Cardiac muscle cell (in vitro differentiated cells and primary cell): ENCODE results near the gene LRRC23. TPM values are rescaled to one million over a fixed set of nuclear protein-coding genes. Genes with fewer than 3 reads are reported as not detected.
A peak's percentile ranks its signal among the peaks of the same experiment; 100 is the strongest.

ENCODE experiments used
- DNase-seq, 2 donors: peaks; one replicate each; pipeline versions ENCODE4 v3.0.0 to v3.0.0-alpha.2; 2010 to 2017; ENCODE audit warnings: low read depth in 1 of 2, low spot score in 1 of 2
- H3K27ac ChIP-seq: fragments of 200-600 bp; sonication (generic); 2 replicates; pipeline ENCODE4 v1.5.1; 2016
- H3K27me3 ChIP-seq: fragments of 200-600 bp; sonication (generic); 2 replicates; pipeline ENCODE4 v1.6.0; 2016; ENCODE audit warnings: control low read depth
- H3K36me3 ChIP-seq: fragments of 200-600 bp; sonication (generic); 2 replicates; pipeline ENCODE4 v1.5.1; 2016; ENCODE audit warnings: control low read depth
- H3K4me1 ChIP-seq: fragments of 200-600 bp; sonication (generic); 2 replicates; pipeline ENCODE4 v1.8.1; 2017; ENCODE audit warnings: low read depth, mild to moderate bottlenecking, mixed run types
- H3K4me3 ChIP-seq: fragments of 200-600 bp; sonication (generic); 2 replicates; pipeline ENCODE4 v1.5.1; 2016; ENCODE audit warnings: mild to moderate bottlenecking
- H3K9me3 ChIP-seq: fragments of 200-600 bp; sonication (generic); 2 replicates; pipeline ENCODE4 v1.5.1; 2017; ENCODE audit warnings: low read depth, mild to moderate bottlenecking, control low read depth
- polyA plus RNA-seq: library from polyadenylated mRNA; unstranded; fragments of >200 nt; fragmentation: Nextera tagmentation; extraction: Ambion mirVana; gene quantifications from 2 replicates; pipeline ENCODE4 v1.2.1, GENCODE V29; 2016
- total RNA-seq: library from RNA; depleted of rRNA; stranded (reverse); fragments of >200 nt; gene quantifications from 2 replicates; pipeline ENCODE4 v1.2.3, GENCODE V29; 2016
- TF ChIP-seq, protein P1 (sequence below): IDR thresholded peaks from 2 replicates; pipeline ENCODE4 v1.5.1; 2012; ENCODE audit warnings: low read depth, mild to moderate bottlenecking, low read length

LRRC23 gene
- total and polyA plus RNA-seq, 2 experiments from 2014 or later: 17.5 to 23.7 TPM

DNA sequence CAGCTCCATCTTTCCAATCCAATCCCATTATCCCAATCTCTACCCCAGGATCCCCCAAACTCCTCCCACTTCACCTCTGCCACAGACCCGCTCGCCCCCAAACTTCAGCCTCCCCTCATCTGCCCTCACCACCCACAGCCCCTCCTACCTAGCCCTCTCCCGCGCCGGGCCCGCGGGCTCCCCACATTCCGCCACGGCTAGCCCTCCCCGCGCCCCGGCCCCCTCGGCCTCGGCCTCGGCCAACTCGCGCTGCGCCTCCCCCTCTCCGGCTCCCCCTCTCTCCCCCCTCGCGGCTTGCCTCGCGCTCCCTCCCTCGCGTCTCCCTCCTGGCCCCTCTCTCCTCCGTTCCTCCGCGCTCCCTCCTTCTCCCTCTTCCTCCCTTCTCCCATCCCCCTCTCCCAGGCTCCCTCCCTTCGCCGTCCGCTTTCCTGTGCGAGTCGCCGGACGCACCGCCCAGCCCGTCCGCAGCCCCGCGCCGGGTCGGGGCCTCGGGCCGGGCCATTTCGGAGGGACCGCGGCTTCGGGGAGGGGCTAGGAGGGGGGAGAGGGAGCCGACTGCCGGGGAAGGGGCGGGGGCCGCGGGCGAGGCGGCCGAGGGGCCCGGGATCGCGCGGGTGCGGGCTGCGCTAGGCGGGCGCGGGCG lies 22.9 kb downstream of the LRRC23 start, which contains the start of gene ATN1:
Gene ATN1 (plus strand): TSS at position 581 of the 643 bp plus-strand sequence. CDS start 6,043 bp downstream, outside the sequence.
- H3K4me3 ChIP-seq: peak within 1 kb of the TSS; percentile 93
- H3K27me3 ChIP-seq: no peaks in the 10 kb centered on the region
- no peaks in the 10 kb centered on the region for H3K36me3 ChIP-seq
- TF ChIP-seq, protein P1, sequence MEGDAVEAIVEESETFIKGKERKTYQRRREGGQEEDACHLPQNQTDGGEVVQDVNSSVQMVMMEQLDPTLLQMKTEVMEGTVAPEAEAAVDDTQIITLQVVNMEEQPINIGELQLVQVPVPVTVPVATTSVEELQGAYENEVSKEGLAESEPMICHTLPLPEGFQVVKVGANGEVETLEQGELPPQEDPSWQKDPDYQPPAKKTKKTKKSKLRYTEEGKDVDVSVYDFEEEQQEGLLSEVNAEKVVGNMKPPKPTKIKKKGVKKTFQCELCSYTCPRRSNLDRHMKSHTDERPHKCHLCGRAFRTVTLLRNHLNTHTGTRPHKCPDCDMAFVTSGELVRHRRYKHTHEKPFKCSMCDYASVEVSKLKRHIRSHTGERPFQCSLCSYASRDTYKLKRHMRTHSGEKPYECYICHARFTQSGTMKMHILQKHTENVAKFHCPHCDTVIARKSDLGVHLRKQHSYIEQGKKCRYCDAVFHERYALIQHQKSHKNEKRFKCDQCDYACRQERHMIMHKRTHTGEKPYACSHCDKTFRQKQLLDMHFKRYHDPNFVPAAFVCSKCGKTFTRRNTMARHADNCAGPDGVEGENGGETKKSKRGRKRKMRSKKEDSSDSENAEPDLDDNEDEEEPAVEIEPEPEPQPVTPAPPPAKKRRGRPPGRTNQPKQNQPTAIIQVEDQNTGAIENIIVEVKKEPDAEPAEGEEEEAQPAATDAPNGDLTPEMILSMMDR: no peak
- H3K4me1 ChIP-seq: peaks cover 41% of the 10 kb centered on the region
- no peaks in the 10 kb centered on the region for H3K9me3 ChIP-seq
- DNase-seq: peak; percentile 87 to 92
- H3K27ac ChIP-seq: peak within 1 kb of the TSS; percentile 88

DNA sequence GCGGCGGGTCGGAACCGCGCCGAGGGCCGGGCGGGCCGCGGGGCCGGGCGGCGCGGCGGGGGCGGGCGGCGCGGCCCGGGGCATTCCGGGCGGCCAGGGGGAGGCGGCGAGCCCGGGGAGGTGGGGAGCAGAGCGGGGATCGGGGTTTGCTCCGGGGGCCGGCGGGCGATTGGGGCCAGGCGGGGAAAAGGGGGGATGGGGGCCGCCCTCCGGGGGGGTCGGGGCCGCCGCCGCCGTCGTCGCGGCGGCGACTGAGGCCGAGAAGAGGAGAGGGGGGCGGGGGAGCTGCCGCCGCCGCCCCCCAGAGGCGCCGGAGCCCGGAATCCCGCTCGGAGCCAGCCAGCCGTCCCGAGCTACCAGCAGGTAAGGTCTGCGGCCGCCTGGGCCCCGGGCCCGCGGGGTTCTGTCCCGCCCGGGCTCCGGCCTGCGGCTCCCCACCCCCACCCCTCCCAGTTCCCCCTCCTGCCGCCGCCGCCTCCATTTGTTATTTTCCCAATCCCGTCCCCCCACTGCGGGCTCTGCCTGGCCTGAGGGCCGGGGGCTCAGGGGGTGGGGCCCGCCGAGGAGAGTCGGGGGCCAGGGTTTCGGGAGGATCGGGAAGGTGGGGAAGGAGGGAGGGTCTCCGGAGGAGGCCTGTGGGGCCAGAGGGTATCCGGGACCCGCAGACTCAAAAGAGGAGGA lies 23.5 kb downstream of the LRRC23 start:
- peak in 1 of 2 donors; percentile 40 for DNase-seq
- H3K36me3 ChIP-seq: no peaks in the 10 kb centered on the region
- H3K4me3 ChIP-seq: peak overlapping the region; percentile 93
- H3K9me3 ChIP-seq: no peaks in the 10 kb centered on the region
- no peaks in the 10 kb centered on the region for H3K27me3 ChIP-seq
- TF ChIP-seq, protein P1: no peak
- H3K4me1 ChIP-seq: peaks cover 41% of the 10 kb centered on the region
- H3K27ac ChIP-seq: peak overlapping the region; percentile 88

DNA sequence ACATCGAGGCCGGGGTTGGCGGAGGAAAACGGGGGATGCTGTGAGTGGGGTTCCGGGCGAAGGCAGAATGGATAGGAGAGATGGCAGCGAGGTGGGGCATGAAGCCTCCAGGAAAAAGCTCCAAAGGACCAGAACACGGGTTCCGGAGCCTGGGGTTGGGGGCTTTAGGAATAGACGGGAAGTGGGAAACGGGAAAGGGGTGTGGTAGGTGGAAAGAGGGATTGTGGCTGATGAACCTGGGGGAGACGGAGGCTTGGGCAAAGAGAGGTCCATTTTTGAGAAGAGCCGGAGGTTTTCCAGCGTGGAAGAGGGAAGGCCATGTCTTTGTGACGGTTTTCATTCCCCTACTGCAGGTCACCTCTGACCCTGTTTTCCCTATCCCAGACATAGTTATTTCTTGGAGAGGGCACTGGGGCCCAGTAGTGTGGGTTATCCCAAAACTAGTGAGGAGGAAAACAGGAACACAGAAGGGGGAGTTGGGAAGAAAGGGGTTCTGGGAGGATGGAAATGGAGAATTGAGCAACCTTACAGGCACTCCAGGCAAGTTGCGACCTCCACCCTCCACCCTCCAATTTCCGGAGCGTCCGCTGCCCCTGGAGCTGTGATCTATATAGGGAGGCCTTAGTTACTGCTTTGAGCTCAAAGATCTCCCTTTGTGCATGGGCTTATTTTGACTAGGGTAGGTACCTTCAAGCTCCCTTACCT lies 24.2 kb downstream of the LRRC23 start:
- Histone ChIP-seq H3K4me3 (peak overlapping the region; percentile 93), H3K27ac (peak overlapping the region; percentile 87), H3K9me3 (no peaks in the 10 kb centered on the region), H3K27me3 (no peaks in the 10 kb centered on the region), H3K36me3 (peaks cover 6% of the 10 kb centered on the region), H3K4me1 (peaks cover 41% of the 10 kb centered on the region)
- TF ChIP-seq, protein P1: no peak
- no peak for DNase-seq

DNA sequence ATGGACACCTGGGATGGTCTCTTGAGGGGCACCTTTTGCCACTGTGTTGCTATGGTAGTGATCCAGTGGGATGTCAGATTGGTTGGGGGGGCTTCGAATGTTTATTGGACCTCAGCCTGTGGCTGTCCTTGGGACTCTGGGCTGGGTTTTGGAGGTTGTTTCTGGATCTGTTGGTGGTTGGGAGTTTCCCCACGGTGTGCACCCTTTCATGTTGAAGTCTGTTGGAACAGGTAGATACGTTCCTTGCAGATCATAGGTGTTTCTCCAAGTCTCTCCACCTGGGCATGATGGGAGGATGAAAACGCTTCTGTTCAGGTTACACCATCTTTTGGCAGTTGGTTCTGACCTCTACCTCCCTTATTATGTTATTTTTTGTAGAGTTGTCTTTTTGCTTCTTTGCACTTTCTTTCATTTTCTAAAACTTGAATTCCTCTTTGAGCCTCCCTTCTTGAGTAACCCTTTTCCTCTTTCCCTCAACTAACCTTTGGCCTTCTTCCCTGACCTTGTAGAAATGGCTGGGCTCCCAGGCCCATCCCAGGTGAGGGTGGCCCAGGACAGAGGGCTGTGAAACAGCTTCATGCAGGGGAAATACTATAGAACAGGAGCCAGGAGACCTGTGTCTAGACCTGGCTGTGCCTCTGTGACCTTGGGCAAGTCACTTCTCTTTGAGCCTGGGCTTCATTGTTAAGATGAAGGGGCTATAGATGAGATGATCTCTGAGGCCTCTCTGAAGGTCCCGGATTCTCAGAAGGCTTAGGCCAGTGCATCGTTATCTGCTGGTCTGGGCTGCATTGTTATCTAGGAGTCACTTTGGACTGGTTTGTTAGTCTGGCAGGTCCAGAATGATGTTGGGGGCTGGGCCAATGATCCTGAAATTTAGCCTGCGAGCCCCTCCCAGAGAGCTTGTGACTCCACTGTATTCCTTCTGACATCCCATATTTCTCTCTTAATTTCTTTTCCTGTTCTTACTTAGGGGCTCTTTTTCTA lies 25.1 kb downstream of the LRRC23 start:
- peak overlapping the region; percentile 93 for H3K4me3 ChIP-seq

More for the DNA sequence above, 25.1 kb downstream of the LRRC23 start:
- TF ChIP-seq, protein P1: no peak
- DNase-seq: no peak
- Histone ChIP-seq H3K9me3 (no peaks in the 10 kb centered on the region), H3K4me1 (peaks cover 37% of the 10 kb centered on the region), H3K27ac (peak overlapping the region; percentile 2), H3K27me3 (no peaks in the 10 kb centered on the region), H3K36me3 (peaks cover 14% of the 10 kb centered on the region)
